Nephron progenitor cell (in vitro differentiated cells): Measurements from ENCODE around the gene LIN28A.
A peak's percentile ranks its signal among the peaks of the same experiment; 100 is the strongest.

ENCODE experiments used
- DNase-seq: peaks from one replicate; pipeline ENCODE4 v3.0.0; 2021
- H3K27ac Mint-ChIP-seq: 2 replicates; pipeline ENCODE4 v1.8.0; 2021; ENCODE audit warnings: mild to moderate bottlenecking, moderate library complexity, mixed read lengths
- H3K27me3 Mint-ChIP-seq: 2 replicates; pipeline ENCODE4 v1.8.0; 2021; ENCODE audit warnings: mild to moderate bottlenecking, low read depth, mixed read lengths; ENCODE audit not compliant: poor library complexity
- H3K36me3 Mint-ChIP-seq: 2 replicates; pipeline ENCODE4 v1.8.0; 2021; ENCODE audit warnings: low read depth, mixed read lengths
- H3K4me1 Mint-ChIP-seq: 2 replicates; pipeline ENCODE4 v1.8.0; 2021; ENCODE audit warnings: mixed read lengths
- H3K4me3 Mint-ChIP-seq: 2 replicates; pipeline ENCODE4 v1.8.0; 2021; ENCODE audit warnings: mild to moderate bottlenecking, moderate library complexity, mixed read lengths
- H3K9me3 Mint-ChIP-seq: 2 replicates; pipeline ENCODE4 v1.8.0; 2021; ENCODE audit warnings: mild to moderate bottlenecking, moderate library complexity, mixed read lengths
- TF ChIP-seq, protein P1 (sequence below): fragments of 200-600 bp; sonication (generic); IDR thresholded peaks from 2 replicates; pipeline ENCODE4 v1.5.0; 2021; ENCODE audit warnings: antibody characterized with exemption

The LIN28A gene, protein sequence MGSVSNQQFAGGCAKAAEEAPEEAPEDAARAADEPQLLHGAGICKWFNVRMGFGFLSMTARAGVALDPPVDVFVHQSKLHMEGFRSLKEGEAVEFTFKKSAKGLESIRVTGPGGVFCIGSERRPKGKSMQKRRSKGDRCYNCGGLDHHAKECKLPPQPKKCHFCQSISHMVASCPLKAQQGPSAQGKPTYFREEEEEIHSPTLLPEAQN

DNA sequence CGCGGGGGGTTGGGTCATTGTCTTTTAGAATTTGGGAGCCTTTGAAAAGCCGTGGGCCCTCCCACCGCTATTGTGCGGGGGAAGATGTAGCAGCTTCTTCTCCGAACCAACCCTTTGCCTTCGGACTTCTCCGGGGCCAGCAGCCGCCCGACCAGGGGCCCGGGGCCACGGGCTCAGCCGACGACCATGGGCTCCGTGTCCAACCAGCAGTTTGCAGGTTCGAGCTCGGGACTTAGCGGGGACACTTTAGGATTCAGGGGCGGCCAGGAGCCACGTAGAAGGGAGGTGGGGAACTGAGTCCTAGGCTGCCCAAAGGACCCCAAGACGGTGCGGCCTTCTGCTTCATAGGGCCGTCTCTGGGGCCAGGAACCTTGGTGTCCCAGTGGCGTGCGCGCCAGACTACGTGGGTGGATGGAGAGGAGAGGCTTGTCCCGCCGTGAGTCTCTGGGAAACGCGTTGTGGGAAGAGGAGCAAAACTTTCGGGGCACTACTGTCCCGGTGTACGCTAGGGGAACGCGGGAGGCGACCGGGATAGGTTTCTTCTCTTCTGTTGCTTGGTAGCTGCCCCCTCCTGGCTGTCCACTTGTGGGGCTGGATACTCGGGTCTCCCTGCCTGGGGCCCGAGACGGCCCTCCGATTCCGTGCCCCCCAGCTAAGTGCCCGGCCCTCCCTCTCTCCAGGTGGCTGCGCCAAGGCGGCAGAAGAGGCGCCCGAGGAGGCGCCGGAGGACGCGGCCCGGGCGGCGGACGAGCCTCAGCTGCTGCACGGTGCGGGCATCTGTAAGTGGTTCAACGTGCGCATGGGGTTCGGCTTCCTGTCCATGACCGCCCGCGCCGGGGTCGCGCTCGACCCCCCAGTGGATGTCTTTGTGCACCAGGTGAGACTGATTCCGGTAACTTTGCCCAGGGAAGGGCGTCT is at the start of gene LIN28A:
Gene LIN28A, plus strand, starts transcription at position 112 of the 918 bp plus-strand sequence. Its CDS starts 75 bp downstream, at position 187.
- peak within 1 kb of the TSS; percentile 97 for H3K27ac Mint-ChIP-seq

DNA sequence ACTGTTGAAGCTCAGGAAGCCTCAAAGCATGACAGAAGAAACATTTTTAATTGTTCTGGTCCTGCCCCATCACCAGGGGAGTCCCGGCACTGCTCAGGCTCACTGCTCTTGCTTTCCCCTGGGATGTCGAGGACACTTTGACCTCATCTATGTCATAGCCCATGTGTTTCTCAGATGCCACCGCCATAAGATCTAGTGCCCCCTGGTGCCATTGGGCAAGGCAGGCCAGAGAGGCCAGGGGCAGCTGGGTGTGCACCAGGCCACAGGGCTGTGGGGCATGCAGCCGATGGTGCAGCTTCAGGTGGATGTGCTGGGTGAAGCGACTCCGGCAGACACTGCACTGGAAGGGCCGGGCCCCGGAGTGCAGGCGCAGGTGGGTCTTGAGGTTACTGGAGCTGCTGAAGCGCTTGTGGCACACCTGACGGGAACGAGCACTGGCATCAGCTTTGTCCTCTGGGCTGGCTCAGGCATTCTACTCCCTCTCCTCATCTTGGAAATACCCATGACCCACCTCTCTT is 49.0 kb upstream of the LIN28A start:
- peaks cover 73% of the 10 kb centered on the region for H3K27me3 Mint-ChIP-seq
- no peak overlapping the region for H3K4me3 Mint-ChIP-seq
- H3K9me3 Mint-ChIP-seq, result no peaks in the 10 kb centered on the region
- TF ChIP-seq, protein P1, sequence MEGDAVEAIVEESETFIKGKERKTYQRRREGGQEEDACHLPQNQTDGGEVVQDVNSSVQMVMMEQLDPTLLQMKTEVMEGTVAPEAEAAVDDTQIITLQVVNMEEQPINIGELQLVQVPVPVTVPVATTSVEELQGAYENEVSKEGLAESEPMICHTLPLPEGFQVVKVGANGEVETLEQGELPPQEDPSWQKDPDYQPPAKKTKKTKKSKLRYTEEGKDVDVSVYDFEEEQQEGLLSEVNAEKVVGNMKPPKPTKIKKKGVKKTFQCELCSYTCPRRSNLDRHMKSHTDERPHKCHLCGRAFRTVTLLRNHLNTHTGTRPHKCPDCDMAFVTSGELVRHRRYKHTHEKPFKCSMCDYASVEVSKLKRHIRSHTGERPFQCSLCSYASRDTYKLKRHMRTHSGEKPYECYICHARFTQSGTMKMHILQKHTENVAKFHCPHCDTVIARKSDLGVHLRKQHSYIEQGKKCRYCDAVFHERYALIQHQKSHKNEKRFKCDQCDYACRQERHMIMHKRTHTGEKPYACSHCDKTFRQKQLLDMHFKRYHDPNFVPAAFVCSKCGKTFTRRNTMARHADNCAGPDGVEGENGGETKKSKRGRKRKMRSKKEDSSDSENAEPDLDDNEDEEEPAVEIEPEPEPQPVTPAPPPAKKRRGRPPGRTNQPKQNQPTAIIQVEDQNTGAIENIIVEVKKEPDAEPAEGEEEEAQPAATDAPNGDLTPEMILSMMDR, result no peak
- no peak overlapping the region for H3K27ac Mint-ChIP-seq
- H3K4me1 Mint-ChIP-seq, result peaks cover 33% of the 10 kb centered on the region
- no peaks in the 10 kb centered on the region for H3K36me3 Mint-ChIP-seq
- DNase-seq, result no peak

More for the DNA sequence above, at the start of gene LIN28A:
- Mint-ChIP-seq H3K36me3 (peaks cover 33% of the 10 kb centered on the region), H3K9me3 (no peaks in the 10 kb centered on the region), H3K4me3 (peak within 1 kb of the TSS; percentile 98), H3K4me1 (peaks cover 60% of the 10 kb centered on the region), H3K27me3 (no peaks in the 10 kb centered on the region)
- TF ChIP-seq, protein P1, result no peak
- DNase-seq, result peak; percentile 53

DNA sequence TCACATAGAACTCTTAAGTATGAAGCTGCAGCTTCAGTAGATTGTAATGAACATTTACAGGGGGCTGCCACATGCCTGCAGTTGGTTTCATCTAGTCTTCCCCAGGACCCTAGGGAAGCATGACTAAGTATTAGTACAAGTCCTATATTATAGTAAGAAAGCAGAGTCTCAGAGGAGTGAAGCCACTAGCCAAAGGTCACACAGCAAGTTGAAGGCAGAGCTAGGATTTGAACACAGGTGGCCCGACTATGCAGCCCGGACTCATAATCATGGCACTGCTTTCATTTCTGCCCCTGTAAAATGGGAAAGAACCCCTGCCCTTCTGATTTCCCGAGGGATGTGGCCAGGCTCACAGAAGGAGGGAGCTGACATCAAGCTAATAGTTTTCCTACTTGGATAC is 48.3 kb upstream of the LIN28A start:
- Mint-ChIP-seq H3K27me3 (peaks cover 75% of the 10 kb centered on the region), H3K36me3 (no peaks in the 10 kb centered on the region), H3K4me1 (peaks cover 29% of the 10 kb centered on the region), H3K9me3 (no peaks in the 10 kb centered on the region), H3K27ac (no peak overlapping the region), H3K4me3 (no peak overlapping the region)
- no peak for DNase-seq
- TF ChIP-seq, protein P1, result no peak

DNA sequence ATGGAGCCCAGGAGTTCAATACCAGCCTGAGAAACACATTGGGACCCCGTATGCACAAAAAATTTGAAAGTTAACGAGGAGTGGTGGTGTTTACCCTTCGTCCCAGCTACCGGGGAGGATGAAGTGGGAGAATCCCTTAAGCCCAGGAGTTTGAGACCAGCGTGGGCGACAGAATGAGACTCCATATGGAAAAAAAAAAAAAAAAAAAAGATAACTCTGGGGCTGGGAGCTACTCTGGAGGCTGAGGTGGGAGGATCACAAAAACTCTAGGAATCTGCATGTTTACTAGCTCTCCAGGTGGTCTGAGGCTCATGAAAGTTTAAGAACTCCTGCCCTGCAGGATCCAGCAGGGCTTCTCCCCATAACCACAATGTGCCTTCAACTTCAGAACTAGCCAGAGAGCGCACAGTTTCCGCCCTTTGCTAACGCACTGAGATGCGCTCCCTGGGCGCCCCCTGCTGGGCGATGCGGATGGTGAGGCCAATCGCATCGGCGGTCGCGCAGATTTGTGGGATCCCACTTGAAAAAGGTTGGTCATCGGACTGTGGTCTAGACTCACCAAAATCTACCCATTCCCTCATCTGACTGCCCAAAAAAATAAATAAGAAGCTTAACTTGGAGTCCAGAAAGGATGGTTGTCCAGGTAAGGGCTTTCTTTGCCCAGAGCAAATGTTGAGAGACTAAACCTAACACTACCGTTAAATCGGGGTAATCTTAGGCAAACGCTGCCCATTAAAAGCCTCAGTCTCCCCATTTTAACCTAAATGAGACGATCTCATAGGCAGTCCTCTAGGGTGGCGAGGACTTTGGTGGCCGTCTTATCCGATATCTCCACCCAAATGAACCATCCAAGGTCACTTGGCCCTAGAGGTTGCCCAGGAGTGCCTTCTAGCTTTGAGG is 46.8 kb upstream of the LIN28A start:
- H3K36me3 Mint-ChIP-seq, result no peaks in the 10 kb centered on the region

DNA sequence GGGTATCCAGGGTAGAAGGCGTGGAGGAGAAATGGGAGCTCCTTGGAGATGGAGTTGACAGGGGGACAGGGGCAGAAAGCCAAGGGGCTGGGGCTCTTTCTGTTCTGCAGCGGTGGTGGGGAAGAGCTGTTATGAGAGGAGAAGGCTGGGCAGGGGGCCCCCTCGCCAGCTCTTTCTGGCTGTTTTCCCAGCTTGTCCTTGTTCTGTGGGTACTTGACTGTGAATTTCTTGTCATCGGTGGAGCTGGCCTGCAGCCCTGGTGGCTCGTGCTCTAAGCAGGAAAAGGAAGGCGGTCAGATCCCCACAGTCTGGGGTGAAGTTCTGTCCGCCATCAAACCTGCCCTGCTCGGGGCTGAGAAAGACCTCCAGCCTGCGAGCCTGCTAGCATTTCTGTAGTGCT is 45.7 kb upstream of the LIN28A start:
- no peaks in the 10 kb centered on the region for H3K36me3 Mint-ChIP-seq
- H3K27me3 Mint-ChIP-seq, result peaks cover 58% of the 10 kb centered on the region
- no peaks in the 10 kb centered on the region for H3K9me3 Mint-ChIP-seq
- TF ChIP-seq, protein P1, result no peak
- peaks cover 13% of the 10 kb centered on the region for H3K4me1 Mint-ChIP-seq
- H3K4me3 Mint-ChIP-seq, result no peak overlapping the region
- H3K27ac Mint-ChIP-seq, result no peak overlapping the region
- DNase-seq, result no peak

More for the DNA sequence above, 46.8 kb upstream of the LIN28A start:
- H3K27me3 Mint-ChIP-seq, result peaks cover 69% of the 10 kb centered on the region
- H3K27ac Mint-ChIP-seq, result no peak overlapping the region
- TF ChIP-seq, protein P1, result peak; percentile 97
- peak; percentile 95 for DNase-seq
- peaks cover 24% of the 10 kb centered on the region for H3K4me1 Mint-ChIP-seq
- no peaks in the 10 kb centered on the region for H3K9me3 Mint-ChIP-seq
- H3K4me3 Mint-ChIP-seq, result no peak overlapping the region
